ENCODE data around the gene GABPB1. TPM values are rescaled to one million over a fixed set of nuclear protein-coding genes. Genes with fewer than 3 reads are reported as not detected.

The GABPB1 gene
- total RNA-seq, 4 donors from 2014 or later: 9.2 to 21.6 (median 16.3) TPM

GRCh38 chr15:50260969-50261496 is 94.0 kb downstream of the GABPB1 start:
- no peak overlapping the region for H3K27ac ChIP-seq
- DNase-seq: no peak
- intact Hi-C loops (cut with DNase I): no loop called here
- no peaks in the 10 kb centered on the region for H3K9me3 ChIP-seq
- no peak overlapping the region for H3K4me3 ChIP-seq
- H3K27me3 ChIP-seq: peaks cover 0 to 12% (median 0%) of the 10 kb centered on the region in 4 donors
- TF ChIP-seq, protein P1, sequence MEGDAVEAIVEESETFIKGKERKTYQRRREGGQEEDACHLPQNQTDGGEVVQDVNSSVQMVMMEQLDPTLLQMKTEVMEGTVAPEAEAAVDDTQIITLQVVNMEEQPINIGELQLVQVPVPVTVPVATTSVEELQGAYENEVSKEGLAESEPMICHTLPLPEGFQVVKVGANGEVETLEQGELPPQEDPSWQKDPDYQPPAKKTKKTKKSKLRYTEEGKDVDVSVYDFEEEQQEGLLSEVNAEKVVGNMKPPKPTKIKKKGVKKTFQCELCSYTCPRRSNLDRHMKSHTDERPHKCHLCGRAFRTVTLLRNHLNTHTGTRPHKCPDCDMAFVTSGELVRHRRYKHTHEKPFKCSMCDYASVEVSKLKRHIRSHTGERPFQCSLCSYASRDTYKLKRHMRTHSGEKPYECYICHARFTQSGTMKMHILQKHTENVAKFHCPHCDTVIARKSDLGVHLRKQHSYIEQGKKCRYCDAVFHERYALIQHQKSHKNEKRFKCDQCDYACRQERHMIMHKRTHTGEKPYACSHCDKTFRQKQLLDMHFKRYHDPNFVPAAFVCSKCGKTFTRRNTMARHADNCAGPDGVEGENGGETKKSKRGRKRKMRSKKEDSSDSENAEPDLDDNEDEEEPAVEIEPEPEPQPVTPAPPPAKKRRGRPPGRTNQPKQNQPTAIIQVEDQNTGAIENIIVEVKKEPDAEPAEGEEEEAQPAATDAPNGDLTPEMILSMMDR (IDR thresholded peaks at IDR 0.05): no peak
- no peak for TF ChIP-seq POLR2A (IDR thresholded peaks at IDR 0.05)
- H3K4me1 ChIP-seq: peaks cover 0 to 18% (median 6%) of the 10 kb centered on the region in 3 donors
- 60 to 80% methylated on average over 2 of the region's 2 CpGs for WGBS, 2 donors
- no peaks in the 10 kb centered on the region for H3K36me3 ChIP-seq

DNA sequence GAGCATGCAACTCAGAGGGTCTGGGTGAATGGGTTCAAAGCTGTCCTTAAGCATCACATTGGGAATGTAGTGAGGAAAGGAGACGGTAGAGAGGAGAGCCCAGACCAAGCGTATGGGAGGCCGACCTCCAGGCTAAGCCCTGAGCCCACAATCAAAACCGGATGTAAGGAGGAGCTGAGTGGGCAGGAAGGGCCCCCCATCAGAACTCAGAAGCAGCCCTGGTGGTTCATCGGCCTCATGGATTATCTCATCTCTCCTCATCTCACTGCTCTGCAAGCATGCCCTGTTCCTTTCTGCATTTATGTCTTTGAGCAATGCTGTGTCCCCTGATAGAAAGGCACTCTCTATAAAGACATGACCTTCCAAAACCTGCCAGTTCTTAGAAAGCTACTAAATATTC is 95.7 kb downstream of the GABPB1 start:
- intact Hi-C loops (cut with DNase I): no loop called here
- no peaks in the 10 kb centered on the region for H3K9me3 ChIP-seq
- no peak overlapping the region for H3K27ac ChIP-seq
- no peaks in the 10 kb centered on the region for H3K36me3 ChIP-seq
- WGBS, 2 donors: 79 to 82% methylated on average over 3 to 5 of the region's 5 CpGs
- no peak for DNase-seq
- peaks cover 0 to 24% (median 6%) of the 10 kb centered on the region in 3 donors for H3K4me1 ChIP-seq
- peaks cover 0 to 3% (median 0%) of the 10 kb centered on the region in 4 donors for H3K27me3 ChIP-seq
- TF ChIP-seq, protein P1 (IDR thresholded peaks at IDR 0.05): no peak
- TF ChIP-seq POLR2A (IDR thresholded peaks at IDR 0.05): no peak
- H3K4me3 ChIP-seq: no peak overlapping the region

GRCh38 chr15:50257924-50258323 is 97.1 kb downstream of the GABPB1 start:
- 87 to 91% methylated on average over 3 of the region's 3 CpGs for WGBS, 2 donors
- intact Hi-C loops (cut with DNase I): no loop called here
- H3K9me3 ChIP-seq: no peaks in the 10 kb centered on the region
- TF ChIP-seq POLR2A (IDR thresholded peaks at IDR 0.05): no peak
- TF ChIP-seq, protein P1 (IDR thresholded peaks at IDR 0.05): no peak
- no peak overlapping the region for H3K4me3 ChIP-seq
- H3K4me1 ChIP-seq: peaks cover 0 to 25% (median 6%) of the 10 kb centered on the region in 3 donors
- no peaks in the 10 kb centered on the region for H3K36me3 ChIP-seq
- DNase-seq: no peak
- H3K27me3 ChIP-seq: peaks cover 0 to 3% (median 0%) of the 10 kb centered on the region in 4 donors
- no peak overlapping the region for H3K27ac ChIP-seq

GRCh38 chr15:50257332-50257731 is 97.7 kb downstream of the GABPB1 start:
- H3K27ac ChIP-seq: no peak overlapping the region

More at GRCh38 chr15:50257332-50257731, 97.7 kb downstream of the GABPB1 start:
- Histone ChIP-seq H3K4me3 (no peak overlapping the region), H3K27me3 (peaks cover 0 to 3% (median 0%) of the 10 kb centered on the region in 4 donors), H3K36me3 (no peaks in the 10 kb centered on the region), H3K9me3 (no peaks in the 10 kb centered on the region), H3K4me1 (peaks cover 0 to 25% (median 6%) of the 10 kb centered on the region in 3 donors)
- intact Hi-C loops (cut with DNase I): no loop called here
- TF ChIP-seq POLR2A (IDR thresholded peaks at IDR 0.05): no peak
- TF ChIP-seq, protein P1 (IDR thresholded peaks at IDR 0.05): no peak
- 26 to 46% methylated on average over 4 to 8 of the region's 8 CpGs for WGBS, 2 donors
- DNase-seq: no peak
